Gastrocnemius medialis (tissue), 4 donors: ENCODE data around the gene FCHSD2. TPM values are rescaled to one million over a fixed set of nuclear protein-coding genes. Genes with fewer than 3 reads are reported as not detected.

Experiments used
- ATAC-seq, 2 donors: fragments of 150-250 bp; one replicate each; pipeline ENCODE4 v1.9.1; 2016
- DNase-seq, 2 donors: peaks; one replicate each; pipeline ENCODE4 v3.0.0-alpha.2; 2019
- H3K27ac ChIP-seq, 4 donors: fragments of 200-600 bp; sonication (generic); 1 replicate in 1 of 4; 2 replicates in 3 of 4; pipeline ENCODE4 v1.5.1; 2016 to 2018; ENCODE audit warnings: mild to moderate bottlenecking in 2 of 4, moderate library complexity in 1 of 4
- H3K27me3 ChIP-seq, 3 donors: fragments of 200-600 bp; sonication (generic) in 2 of 3; 1 replicate in 1 of 3; 2 replicates in 2 of 3; pipeline versions ENCODE4 v1.5.1 to v1.6.0; 2016 to 2019; ENCODE audit warnings: mild to moderate bottlenecking in 1 of 3, moderate library complexity in 1 of 3
- H3K36me3 ChIP-seq, 2 donors: fragments of 200-600 bp; sonication (generic) in 1 of 2; one replicate each; pipeline ENCODE4 v1.5.1; 2017 to 2018
- H3K4me1 ChIP-seq, 2 donors: fragments of 200-600 bp; sonication (generic) in 1 of 2; one replicate each; pipeline ENCODE4 v1.5.1; 2016 to 2017; ENCODE audit warnings: mild to moderate bottlenecking in 2 of 2
- H3K4me3 ChIP-seq, 4 donors: fragments of 200-600 bp; sonication (generic) in 3 of 4; 1 replicate in 1 of 4; 2 replicates in 3 of 4; pipeline ENCODE4 v1.5.1; 2016 to 2019; ENCODE audit warnings: mild to moderate bottlenecking in 2 of 4
- H3K9me3 ChIP-seq, 3 donors: fragments of 200-600 bp; sonication (generic) in 2 of 3; 1 replicate in 1 of 3; 2 replicates in 2 of 3; pipeline ENCODE4 v1.5.1; 2016 to 2019
- CTCF ChIP-seq, 5 experiments: fragments of 450-650 bp in 3 of 5; fragments of 200-600 bp in 2 of 5; sonication (generic) in 2 of 5; IDR thresholded peaks in 4 of 5; conservative IDR thresholded peaks in 1 of 5; 1 replicate in 4 of 5; 2 replicates in 1 of 5; pipeline ENCODE4 v1.5.1; 2016 to 2019; ENCODE audit warnings: antibody characterized with exemption in 5 of 5, mild to moderate bottlenecking in 3 of 5, moderate library complexity in 3 of 5
- POLR2A ChIP-seq, 2 donors: fragments of 450-650 bp; IDR thresholded peaks; one replicate each; pipeline ENCODE4 v1.6.1; 2017; ENCODE audit warnings: antibody characterized with exemption in 2 of 2, mild to moderate bottlenecking in 2 of 2, moderate library complexity in 2 of 2
- in situ Hi-C, 4 donors: fragments of 200-750 bp; cut with MboI; loops; one replicate each; pipeline versions ENCODE4 v1.15.0 to v1.8.0; 2017; ENCODE audit warnings: low sequenced_read_pairs in 4 of 4
- intact Hi-C: fragments of 100-400 bp; cut with DNase I; formaldehyde crosslinking; loops from one replicate; pipeline ENCODE4 v1.15.1; 2023; ENCODE audit warnings: low total_unique reads
- total RNA-seq, 4 donors: library from RNA; depleted of rRNA; stranded (reverse); fragments of >200 nt; gene quantifications; one replicate each; pipeline versions ENCODE4 v1.1.0 to v1.2.3, GENCODE V29; 2016

The FCHSD2 gene
- total RNA-seq, 4 donors from 2014 or later = 5.6 to 10.0 (median 8.0) TPM

- TF ChIP-seq CTCF (IDR thresholded peaks at IDR 0.05 in 4 of 5, conservative IDR thresholded peaks at IDR 0.05 in 1 of 5) (no peak), POLR2A (IDR thresholded peaks at IDR 0.05) (no peak)
- DNase-seq (peak in 1 of 2 donors; percentile 2), ATAC-seq (no peak)
- in situ Hi-C loops = no loop called here
- Histone ChIP-seq H3K27ac (peak overlapping the region in 1 of 4 donors; percentile 69), H3K4me1 (peaks cover 41 to 51% of the 10 kb centered on the region in 2 donors), H3K9me3 (no peaks in the 10 kb centered on the region), H3K4me3 (no peak overlapping the region), H3K36me3 (no peaks in the 10 kb centered on the region), H3K27me3 (no peaks in the 10 kb centered on the region)
- intact Hi-C loops = no loop called here
Measured at GRCh38 chr11:73156686-73157085, 14.6 kb upstream of the FCHSD2 start.

GRCh38 chr11:73156114-73156513 lies 14.0 kb upstream of the FCHSD2 start:
- Histone ChIP-seq H3K36me3 (no peaks in the 10 kb centered on the region), H3K27me3 (no peaks in the 10 kb centered on the region), H3K4me1 (peaks cover 41 to 51% of the 10 kb centered on the region in 2 donors), H3K27ac (no peak overlapping the region), H3K4me3 (no peak overlapping the region), H3K9me3 (no peaks in the 10 kb centered on the region)
- intact Hi-C loops = no loop called here
- in situ Hi-C loops = no loop called here
- DNase-seq = peak in 1 of 2 donors; percentile 6
- TF ChIP-seq POLR2A (IDR thresholded peaks at IDR 0.05) (no peak), CTCF (IDR thresholded peaks at IDR 0.05 in 4 of 5, conservative IDR thresholded peaks at IDR 0.05 in 1 of 5) (no peak)
- ATAC-seq = no peak

- TF ChIP-seq POLR2A (IDR thresholded peaks at IDR 0.05) (no peak), CTCF (IDR thresholded peaks at IDR 0.05 in 4 of 5, conservative IDR thresholded peaks at IDR 0.05 in 1 of 5) (no peak)
- no peak for DNase-seq
- H3K36me3 ChIP-seq = no peaks in the 10 kb centered on the region
- intact Hi-C loops = no loop called here
- H3K27me3 ChIP-seq = no peaks in the 10 kb centered on the region
- ATAC-seq = no peak
- no peaks in the 10 kb centered on the region for H3K9me3 ChIP-seq
- peak overlapping the region in 1 of 4 donors; percentile 8 for H3K27ac ChIP-seq
- in situ Hi-C loops = no loop called here
- peaks cover 41 to 51% of the 10 kb centered on the region in 2 donors for H3K4me1 ChIP-seq
- no peak overlapping the region for H3K4me3 ChIP-seq
Measured at GRCh38 chr11:73155102-73155501, 13.0 kb upstream of the FCHSD2 start.

- ATAC-seq = no peak
- TF ChIP-seq POLR2A (IDR thresholded peaks at IDR 0.05) (no peak), CTCF (IDR thresholded peaks at IDR 0.05 in 4 of 5, conservative IDR thresholded peaks at IDR 0.05 in 1 of 5) (no peak)
Measured at GRCh38 chr11:73154178-73154577, 12.1 kb upstream of the FCHSD2 start.

More at GRCh38 chr11:73154178-73154577, 12.1 kb upstream of the FCHSD2 start:
- peaks cover 48 to 55% of the 10 kb centered on the region in 2 donors for H3K4me1 ChIP-seq
- H3K4me3 ChIP-seq = no peak overlapping the region
- in situ Hi-C loops (no loop called here), intact Hi-C loops (no loop called here)
- no peaks in the 10 kb centered on the region for H3K27me3 ChIP-seq
- peak in 1 of 2 donors; percentile 20 for DNase-seq
- H3K27ac ChIP-seq = peak overlapping the region; percentile 67 to 84 (median 76)
- no peaks in the 10 kb centered on the region for H3K9me3 ChIP-seq
- H3K36me3 ChIP-seq = no peaks in the 10 kb centered on the region
